OCI-LY1 (cell line): Measurements from ENCODE around the gene ARHGAP21.

Source experiments
- EZH2 ChIP-seq: fragments of 200-600 bp; sonication (generic), shearing (Covaris generic); IDR thresholded peaks from 2 replicates; pipeline ENCODE4 v1.8.0; 2017; ENCODE audit warnings: borderline replicate concordance, mixed run types, mild to moderate bottlenecking, antibody characterized with exemption, low read length, moderate library complexity, mixed read lengths
- TF ChIP-seq, protein P1 (sequence below): fragments of 200-600 bp; sonication (generic), shearing (Covaris generic); IDR thresholded peaks from 2 replicates; pipeline ENCODE4 v1.5.1; 2017; ENCODE audit warnings: mild to moderate bottlenecking, antibody characterized with exemption, low read length, moderate library complexity, mixed read lengths

DNA sequence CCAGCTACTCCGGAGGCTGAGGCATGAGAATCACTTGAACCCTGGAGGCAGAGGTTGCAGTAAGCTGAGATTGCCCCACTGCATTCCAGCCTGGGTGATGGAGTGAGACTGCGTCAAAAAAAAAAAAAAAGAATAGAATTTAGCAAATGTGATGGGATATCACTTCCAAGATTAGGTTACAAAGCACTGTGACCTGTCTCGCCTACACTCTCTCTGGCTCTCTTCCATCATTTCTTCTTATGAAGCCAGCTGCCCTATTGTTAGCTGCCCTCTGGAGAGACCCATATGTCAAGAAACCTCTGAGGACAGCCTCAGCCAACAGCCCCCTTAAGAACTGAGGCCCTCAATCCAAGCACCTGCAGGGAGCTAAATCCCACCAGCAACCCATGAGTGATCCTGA lies 28.2 kb downstream of the ARHGAP21 start:
- TF ChIP-seq, protein P1, sequence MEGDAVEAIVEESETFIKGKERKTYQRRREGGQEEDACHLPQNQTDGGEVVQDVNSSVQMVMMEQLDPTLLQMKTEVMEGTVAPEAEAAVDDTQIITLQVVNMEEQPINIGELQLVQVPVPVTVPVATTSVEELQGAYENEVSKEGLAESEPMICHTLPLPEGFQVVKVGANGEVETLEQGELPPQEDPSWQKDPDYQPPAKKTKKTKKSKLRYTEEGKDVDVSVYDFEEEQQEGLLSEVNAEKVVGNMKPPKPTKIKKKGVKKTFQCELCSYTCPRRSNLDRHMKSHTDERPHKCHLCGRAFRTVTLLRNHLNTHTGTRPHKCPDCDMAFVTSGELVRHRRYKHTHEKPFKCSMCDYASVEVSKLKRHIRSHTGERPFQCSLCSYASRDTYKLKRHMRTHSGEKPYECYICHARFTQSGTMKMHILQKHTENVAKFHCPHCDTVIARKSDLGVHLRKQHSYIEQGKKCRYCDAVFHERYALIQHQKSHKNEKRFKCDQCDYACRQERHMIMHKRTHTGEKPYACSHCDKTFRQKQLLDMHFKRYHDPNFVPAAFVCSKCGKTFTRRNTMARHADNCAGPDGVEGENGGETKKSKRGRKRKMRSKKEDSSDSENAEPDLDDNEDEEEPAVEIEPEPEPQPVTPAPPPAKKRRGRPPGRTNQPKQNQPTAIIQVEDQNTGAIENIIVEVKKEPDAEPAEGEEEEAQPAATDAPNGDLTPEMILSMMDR: no peak
- no peak for TF ChIP-seq EZH2
